K562 (cell line): ENCODE data around the gene HOXB8. TPM values are rescaled to one million over a fixed set of nuclear protein-coding genes. Genes with fewer than 3 reads are reported as not detected.

ENCODE experiments used
- CCNT2 ChIP-seq: IDR thresholded peaks from 2 replicates; pipeline ENCODE4 v1.6.1; 2011; ENCODE audit warnings: borderline replicate concordance, low read depth, mild to moderate bottlenecking, moderate library complexity, mixed read lengths, low read length; ENCODE audit not compliant: insufficient read length; ENCODE audit errors: extremely low read depth
- CEBPB ChIP-seq: fragments of 450-650 bp; IDR thresholded peaks from 2 replicates; pipeline ENCODE4 v1.6.1; 2016; ENCODE audit warnings: missing genetic modification characterization, missing compliant biosample characterization
- CEBPG ChIP-seq, 3 experiments: fragments of 200-800 bp in 1 of 3; sonication (Bioruptor generic) in 1 of 3; sonication (generic) in 1 of 3; formaldehyde crosslinking in 1 of 3; IDR thresholded peaks in 2 of 3; conservative IDR thresholded peaks in 1 of 3; 2 replicates each; pipeline versions ENCODE4 v1.6.1 to v1.8.0; 2016 to 2022; ENCODE audit warnings: missing compliant biosample characterization in 2 of 3, missing genetic modification characterization in 2 of 3, mild to moderate bottlenecking in 1 of 3, missing genetic modification reagents in 1 of 3
- KLF10 ChIP-seq: fragments of 250-450 bp; sonication (Bioruptor Pico); IDR thresholded peaks from 2 replicates; pipeline ENCODE4 v1.6.1; 2021; ENCODE audit warnings: matching md5 sums
- MAZ ChIP-seq, 2 experiments: fragments of 450-650 bp in 1 of 2; sonication (generic) in 1 of 2; formaldehyde crosslinking; IDR thresholded peaks in 1 of 2; conservative IDR thresholded peaks in 1 of 2; 2 replicates each; pipeline versions ENCODE4 v1.4.0 to v1.5.0; 2020; ENCODE audit warnings: mild to moderate bottlenecking in 1 of 2, missing genetic modification reagents in 1 of 2
- POLR2A ChIP-seq: fragments of 450-650 bp; conservative IDR thresholded peaks from 2 replicates; pipeline ENCODE4 v1.6.1; 2016
- POLR2AphosphoS2 ChIP-seq: IDR thresholded peaks from 2 replicates; pipeline ENCODE4 v1.6.1; 2012; ENCODE audit warnings: low read length, improper control_type of control experiment
- POLR2B ChIP-seq: fragments of 450-650 bp; IDR thresholded peaks from 2 replicates; pipeline ENCODE4 v1.6.1; 2018; ENCODE audit warnings: low read depth; ENCODE audit not compliant: partially characterized antibody
- PTTG1 ChIP-seq: fragments of 450-650 bp; IDR thresholded peaks from 2 replicates; pipeline ENCODE4 v1.6.1; 2016; ENCODE audit warnings: low read depth, mild to moderate bottlenecking, missing genetic modification characterization, missing compliant biosample characterization
- polyA plus RNA-seq, 8 experiments: library from polyadenylated mRNA; depleted of rRNA in 4 of 8; stranded (reverse) in 5 of 8; unstranded in 3 of 8; fragments of >200 nt; fragmentation: Nextera tagmentation in 2 of 8; fragmentation: Illumina TruSeq in 1 of 8; extraction: Ambion mirVana in 2 of 8; extraction: Trizol in 1 of 8; gene quantifications; 2 replicates each; pipeline versions ENCODE4 v1.2.1 to v1.2.3, GENCODE V29; 2011 to 2014; ENCODE audit warnings: inconsistent platforms in 1 of 8, missing spikeins in 1 of 8
- total RNA-seq, 7 experiments: library from RNA; depleted of rRNA in 6 of 7; stranded (reverse); fragments of >200 nt in 6 of 7; fragmentation: Illumina TruSeq in 2 of 7; extraction: Trizol in 2 of 7; gene quantifications; 2 replicates each; pipeline versions ENCODE4 v1.2.1 to v1.2.3, GENCODE V29; 2011 to 2021; ENCODE audit warnings: low replicate concordance in 1 of 7
- TF ChIP-seq, protein P1 (sequence below): fragments of 450-650 bp; IDR thresholded peaks from 2 replicates; pipeline ENCODE4 v1.6.1; 2016
- TF ChIP-seq, protein P2 (sequence below): fragments of 450-650 bp; IDR thresholded peaks from 2 replicates; pipeline ENCODE4 v1.7.1; 2018; ENCODE audit warnings: mild to moderate bottlenecking, low read depth; ENCODE audit not compliant: partially characterized antibody
- TF ChIP-seq, protein P3 (sequence below): sonication (generic); formaldehyde crosslinking; IDR thresholded peaks from 2 replicates; pipeline ENCODE4 v1.8.0; 2022; ENCODE audit warnings: missing genetic modification reagents, mild to moderate bottlenecking, moderate library complexity, borderline replicate concordance

The HOXB8 gene
- total and polyA plus RNA-seq, 9 of the 15 experiments (the other 6 are each of a cell fraction or from before 2014, with no cell fraction given) = 0.52 to 23.8 (median 3.6) TPM

DNA sequence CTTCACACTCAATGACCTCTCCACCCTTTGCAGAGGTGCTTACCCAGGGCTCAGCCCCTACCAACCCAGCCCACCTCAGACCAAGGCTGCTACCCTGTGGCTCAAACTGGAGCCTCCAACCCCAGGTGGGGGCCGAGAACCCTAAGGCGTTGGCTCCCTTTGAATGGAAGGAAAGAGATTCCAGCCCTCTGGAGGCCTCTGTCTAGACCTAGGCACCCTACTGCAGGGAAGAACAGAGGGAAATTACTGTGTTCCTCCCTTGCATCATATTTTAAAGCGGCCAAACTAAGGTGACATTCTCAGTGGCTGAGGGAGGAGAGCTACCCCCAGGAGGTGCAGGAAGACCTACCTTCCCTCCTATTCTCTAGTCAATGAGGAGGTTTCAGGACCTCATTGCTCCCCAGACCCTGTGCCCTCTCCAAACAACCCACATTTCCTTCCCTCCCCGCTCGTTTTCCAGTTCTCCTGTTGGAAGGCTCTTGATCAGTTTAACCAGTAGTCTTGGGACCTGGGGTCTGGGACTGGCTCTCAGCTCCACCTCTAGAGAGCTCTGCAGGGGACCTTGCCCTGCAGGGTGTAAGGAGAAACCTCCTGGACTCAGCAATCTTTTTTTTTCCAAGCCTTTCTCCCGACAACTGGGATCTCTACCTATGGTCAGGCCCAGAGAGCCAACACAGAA lies 5.5 kb upstream of the HOXB8 start (continued):
- TF ChIP-seq MAZ (CRISPR knock-in tag; conservative IDR thresholded peaks at IDR 0.05 in 1 of 2, IDR thresholded peaks at IDR 0.05 in 1 of 2) = 0 out of 4 replicates have a peak, but pooled peaks of 1 of the 2 experiments have one; percentile 49
- peak; percentile 61 for TF ChIP-seq POLR2B
- TF ChIP-seq POLR2A = peak; percentile 61
- TF ChIP-seq, protein P1, sequence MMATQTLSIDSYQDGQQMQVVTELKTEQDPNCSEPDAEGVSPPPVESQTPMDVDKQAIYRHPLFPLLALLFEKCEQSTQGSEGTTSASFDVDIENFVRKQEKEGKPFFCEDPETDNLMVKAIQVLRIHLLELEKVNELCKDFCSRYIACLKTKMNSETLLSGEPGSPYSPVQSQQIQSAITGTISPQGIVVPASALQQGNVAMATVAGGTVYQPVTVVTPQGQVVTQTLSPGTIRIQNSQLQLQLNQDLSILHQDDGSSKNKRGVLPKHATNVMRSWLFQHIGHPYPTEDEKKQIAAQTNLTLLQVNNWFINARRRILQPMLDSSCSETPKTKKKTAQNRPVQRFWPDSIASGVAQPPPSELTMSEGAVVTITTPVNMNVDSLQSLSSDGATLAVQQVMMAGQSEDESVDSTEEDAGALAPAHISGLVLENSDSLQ = no peak
- peak; percentile 33; the same call in 1 of the 2 replicates for TF ChIP-seq POLR2AphosphoS2
- TF ChIP-seq, protein P2, sequence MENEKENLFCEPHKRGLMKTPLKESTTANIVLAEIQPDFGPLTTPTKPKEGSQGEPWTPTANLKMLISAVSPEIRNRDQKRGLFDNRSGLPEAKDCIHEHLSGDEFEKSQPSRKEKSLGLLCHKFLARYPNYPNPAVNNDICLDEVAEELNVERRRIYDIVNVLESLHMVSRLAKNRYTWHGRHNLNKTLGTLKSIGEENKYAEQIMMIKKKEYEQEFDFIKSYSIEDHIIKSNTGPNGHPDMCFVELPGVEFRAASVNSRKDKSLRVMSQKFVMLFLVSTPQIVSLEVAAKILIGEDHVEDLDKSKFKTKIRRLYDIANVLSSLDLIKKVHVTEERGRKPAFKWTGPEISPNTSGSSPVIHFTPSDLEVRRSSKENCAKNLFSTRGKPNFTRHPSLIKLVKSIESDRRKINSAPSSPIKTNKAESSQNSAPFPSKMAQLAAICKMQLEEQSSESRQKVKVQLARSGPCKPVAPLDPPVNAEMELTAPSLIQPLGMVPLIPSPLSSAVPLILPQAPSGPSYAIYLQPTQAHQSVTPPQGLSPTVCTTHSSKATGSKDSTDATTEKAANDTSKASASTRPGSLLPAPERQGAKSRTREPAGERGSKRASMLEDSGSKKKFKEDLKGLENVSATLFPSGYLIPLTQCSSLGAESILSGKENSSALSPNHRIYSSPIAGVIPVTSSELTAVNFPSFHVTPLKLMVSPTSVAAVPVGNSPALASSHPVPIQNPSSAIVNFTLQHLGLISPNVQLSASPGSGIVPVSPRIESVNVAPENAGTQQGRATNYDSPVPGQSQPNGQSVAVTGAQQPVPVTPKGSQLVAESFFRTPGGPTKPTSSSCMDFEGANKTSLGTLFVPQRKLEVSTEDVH = peak; percentile 40
- peak; percentile 8; the same call in 1 of the 2 replicates for TF ChIP-seq KLF10 (CRISPR knock-in tag)
- TF ChIP-seq PTTG1 (tag) = no peak
- 0 out of 2 replicates have a peak, but pooled peaks have one; percentile 12 for TF ChIP-seq CEBPB (tag)
- TF ChIP-seq CCNT2 = no peak
- peak; percentile 70; the same call in 1 of the 2 replicates for TF ChIP-seq CEBPG (CRISPR knock-in tag; IDR thresholded peaks at IDR 0.05)
- TF ChIP-seq CEBPG (tag; conservative IDR thresholded peaks at IDR 0.05 in 1 of 2, IDR thresholded peaks at IDR 0.05 in 1 of 2) = no peak; a peak in 1 of 4 replicates
- TF ChIP-seq, protein P3, sequence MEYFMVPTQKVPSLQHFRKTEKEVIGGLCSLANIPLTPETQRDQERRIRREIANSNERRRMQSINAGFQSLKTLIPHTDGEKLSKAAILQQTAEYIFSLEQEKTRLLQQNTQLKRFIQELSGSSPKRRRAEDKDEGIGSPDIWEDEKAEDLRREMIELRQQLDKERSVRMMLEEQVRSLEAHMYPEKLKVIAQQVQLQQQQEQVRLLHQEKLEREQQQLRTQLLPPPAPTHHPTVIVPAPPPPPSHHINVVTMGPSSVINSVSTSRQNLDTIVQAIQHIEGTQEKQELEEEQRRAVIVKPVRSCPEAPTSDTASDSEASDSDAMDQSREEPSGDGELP = 0 out of 2 replicates have a peak, but pooled peaks have one; percentile 30
